ENCODE measurements around the gene OTOG.

DNA sequence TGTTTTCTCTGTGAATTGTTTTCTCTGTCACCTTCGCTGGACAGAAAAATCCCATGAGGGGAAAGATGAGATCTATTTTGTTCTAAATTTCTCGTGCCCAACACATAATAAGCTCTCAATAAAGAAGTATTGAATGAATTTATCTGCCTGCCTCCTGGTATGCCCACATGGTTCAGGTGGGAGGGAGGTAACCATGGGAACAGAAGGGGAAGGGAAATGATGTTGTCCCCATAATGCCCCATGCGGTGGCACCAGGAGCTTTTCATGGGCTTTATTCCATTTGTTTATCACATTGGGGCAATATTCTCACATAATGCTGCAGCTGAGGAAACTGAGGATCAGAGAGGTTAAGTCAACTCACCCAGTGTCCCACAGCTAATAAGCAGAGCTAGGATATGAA, 11.6 kb upstream of the OTOG start:
- TF ChIP-seq, protein P1, sequence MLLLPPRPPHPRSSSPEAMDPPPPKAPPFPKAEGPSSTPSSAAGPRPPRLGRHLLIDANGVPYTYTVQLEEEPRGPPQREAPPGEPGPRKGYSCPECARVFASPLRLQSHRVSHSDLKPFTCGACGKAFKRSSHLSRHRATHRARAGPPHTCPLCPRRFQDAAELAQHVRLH (tag by site-specific recombination; IDR thresholded peaks at IDR 0.05) = no peak
- TF ChIP-seq, protein P2, sequence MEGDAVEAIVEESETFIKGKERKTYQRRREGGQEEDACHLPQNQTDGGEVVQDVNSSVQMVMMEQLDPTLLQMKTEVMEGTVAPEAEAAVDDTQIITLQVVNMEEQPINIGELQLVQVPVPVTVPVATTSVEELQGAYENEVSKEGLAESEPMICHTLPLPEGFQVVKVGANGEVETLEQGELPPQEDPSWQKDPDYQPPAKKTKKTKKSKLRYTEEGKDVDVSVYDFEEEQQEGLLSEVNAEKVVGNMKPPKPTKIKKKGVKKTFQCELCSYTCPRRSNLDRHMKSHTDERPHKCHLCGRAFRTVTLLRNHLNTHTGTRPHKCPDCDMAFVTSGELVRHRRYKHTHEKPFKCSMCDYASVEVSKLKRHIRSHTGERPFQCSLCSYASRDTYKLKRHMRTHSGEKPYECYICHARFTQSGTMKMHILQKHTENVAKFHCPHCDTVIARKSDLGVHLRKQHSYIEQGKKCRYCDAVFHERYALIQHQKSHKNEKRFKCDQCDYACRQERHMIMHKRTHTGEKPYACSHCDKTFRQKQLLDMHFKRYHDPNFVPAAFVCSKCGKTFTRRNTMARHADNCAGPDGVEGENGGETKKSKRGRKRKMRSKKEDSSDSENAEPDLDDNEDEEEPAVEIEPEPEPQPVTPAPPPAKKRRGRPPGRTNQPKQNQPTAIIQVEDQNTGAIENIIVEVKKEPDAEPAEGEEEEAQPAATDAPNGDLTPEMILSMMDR (tag by site-specific recombination; IDR thresholded peaks at IDR 0.05) = no peak
- TF ChIP-seq, protein P3, sequence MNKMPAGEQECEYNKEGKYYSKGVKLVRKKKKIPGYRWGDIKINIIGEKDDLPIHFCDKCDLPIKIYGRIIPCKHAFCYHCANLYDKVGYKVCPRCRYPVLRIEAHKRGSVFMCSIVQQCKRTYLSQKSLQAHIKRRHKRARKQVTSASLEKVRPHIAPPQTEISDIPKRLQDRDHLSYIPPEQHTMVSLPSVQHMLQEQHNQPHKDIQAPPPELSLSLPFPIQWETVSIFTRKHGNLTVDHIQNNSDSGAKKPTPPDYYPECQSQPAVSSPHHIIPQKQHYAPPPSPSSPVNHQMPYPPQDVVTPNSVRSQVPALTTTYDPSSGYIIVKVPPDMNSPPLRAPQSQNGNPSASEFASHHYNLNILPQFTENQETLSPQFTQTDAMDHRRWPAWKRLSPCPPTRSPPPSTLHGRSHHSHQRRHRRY (tag by site-specific recombination; IDR thresholded peaks at IDR 0.05) = no peak
- TF ChIP-seq, protein P4, sequence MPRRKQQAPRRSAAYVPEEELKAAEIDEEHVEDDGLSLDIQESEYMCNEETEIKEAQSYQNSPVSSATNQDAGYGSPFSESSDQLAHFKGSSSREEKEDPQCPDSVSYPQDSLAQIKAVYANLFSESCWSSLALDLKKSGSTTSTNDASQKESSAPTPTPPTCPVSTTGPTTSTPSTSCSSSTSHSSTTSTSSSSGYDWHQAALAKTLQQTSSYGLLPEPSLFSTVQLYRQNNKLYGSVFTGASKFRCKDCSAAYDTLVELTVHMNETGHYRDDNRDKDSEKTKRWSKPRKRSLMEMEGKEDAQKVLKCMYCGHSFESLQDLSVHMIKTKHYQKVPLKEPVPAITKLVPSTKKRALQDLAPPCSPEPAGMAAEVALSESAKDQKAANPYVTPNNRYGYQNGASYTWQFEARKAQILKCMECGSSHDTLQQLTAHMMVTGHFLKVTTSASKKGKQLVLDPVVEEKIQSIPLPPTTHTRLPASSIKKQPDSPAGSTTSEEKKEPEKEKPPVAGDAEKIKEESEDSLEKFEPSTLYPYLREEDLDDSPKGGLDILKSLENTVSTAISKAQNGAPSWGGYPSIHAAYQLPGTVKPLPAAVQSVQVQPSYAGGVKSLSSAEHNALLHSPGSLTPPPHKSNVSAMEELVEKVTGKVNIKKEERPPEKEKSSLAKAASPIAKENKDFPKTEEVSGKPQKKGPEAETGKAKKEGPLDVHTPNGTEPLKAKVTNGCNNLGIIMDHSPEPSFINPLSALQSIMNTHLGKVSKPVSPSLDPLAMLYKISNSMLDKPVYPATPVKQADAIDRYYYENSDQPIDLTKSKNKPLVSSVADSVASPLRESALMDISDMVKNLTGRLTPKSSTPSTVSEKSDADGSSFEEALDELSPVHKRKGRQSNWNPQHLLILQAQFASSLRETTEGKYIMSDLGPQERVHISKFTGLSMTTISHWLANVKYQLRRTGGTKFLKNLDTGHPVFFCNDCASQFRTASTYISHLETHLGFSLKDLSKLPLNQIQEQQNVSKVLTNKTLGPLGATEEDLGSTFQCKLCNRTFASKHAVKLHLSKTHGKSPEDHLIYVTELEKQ (tag by site-specific recombination; IDR thresholded peaks at IDR 0.05; ENCODE audit: borderline replicate concordance) = no peak
- TF ChIP-seq ZNF610 (tag by site-specific recombination; IDR thresholded peaks at IDR 0.05; ENCODE audit: borderline replicate concordance) (no peak), EGR2 (tag by site-specific recombination; IDR thresholded peaks at IDR 0.05; ENCODE audit: low read depth) (no peak), ZNF416 (tag by site-specific recombination; IDR thresholded peaks at IDR 0.05) (no peak), ZNF558 (tag by site-specific recombination; IDR thresholded peaks at IDR 0.05) (no peak), ZNF274 (IDR thresholded peaks at IDR 0.05; ENCODE audit: low read length) (no peak), ZNF274 (tag by site-specific recombination; IDR thresholded peaks at IDR 0.05; ENCODE audit: borderline replicate concordance) (no peak)
- TF ChIP-seq, protein P5, sequence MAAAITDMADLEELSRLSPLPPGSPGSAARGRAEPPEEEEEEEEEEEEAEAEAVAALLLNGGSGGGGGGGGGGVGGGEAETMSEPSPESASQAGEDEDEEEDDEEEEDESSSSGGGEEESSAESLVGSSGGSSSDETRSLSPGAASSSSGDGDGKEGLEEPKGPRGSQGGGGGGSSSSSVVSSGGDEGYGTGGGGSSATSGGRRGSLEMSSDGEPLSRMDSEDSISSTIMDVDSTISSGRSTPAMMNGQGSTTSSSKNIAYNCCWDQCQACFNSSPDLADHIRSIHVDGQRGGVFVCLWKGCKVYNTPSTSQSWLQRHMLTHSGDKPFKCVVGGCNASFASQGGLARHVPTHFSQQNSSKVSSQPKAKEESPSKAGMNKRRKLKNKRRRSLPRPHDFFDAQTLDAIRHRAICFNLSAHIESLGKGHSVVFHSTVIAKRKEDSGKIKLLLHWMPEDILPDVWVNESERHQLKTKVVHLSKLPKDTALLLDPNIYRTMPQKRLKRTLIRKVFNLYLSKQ (tag by site-specific recombination; IDR thresholded peaks at IDR 0.05; ENCODE audit: borderline replicate concordance) = no peak
- TF ChIP-seq, protein P6, sequence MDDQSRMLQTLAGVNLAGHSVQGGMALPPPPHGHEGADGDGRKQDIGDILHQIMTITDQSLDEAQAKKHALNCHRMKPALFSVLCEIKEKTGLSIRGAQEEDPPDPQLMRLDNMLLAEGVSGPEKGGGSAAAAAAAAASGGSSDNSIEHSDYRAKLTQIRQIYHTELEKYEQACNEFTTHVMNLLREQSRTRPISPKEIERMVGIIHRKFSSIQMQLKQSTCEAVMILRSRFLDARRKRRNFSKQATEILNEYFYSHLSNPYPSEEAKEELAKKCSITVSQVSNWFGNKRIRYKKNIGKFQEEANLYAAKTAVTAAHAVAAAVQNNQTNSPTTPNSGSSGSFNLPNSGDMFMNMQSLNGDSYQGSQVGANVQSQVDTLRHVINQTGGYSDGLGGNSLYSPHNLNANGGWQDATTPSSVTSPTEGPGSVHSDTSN (CRISPR knock-in tag; IDR thresholded peaks at IDR 0.05) = no peak
- TF ChIP-seq, protein P7, sequence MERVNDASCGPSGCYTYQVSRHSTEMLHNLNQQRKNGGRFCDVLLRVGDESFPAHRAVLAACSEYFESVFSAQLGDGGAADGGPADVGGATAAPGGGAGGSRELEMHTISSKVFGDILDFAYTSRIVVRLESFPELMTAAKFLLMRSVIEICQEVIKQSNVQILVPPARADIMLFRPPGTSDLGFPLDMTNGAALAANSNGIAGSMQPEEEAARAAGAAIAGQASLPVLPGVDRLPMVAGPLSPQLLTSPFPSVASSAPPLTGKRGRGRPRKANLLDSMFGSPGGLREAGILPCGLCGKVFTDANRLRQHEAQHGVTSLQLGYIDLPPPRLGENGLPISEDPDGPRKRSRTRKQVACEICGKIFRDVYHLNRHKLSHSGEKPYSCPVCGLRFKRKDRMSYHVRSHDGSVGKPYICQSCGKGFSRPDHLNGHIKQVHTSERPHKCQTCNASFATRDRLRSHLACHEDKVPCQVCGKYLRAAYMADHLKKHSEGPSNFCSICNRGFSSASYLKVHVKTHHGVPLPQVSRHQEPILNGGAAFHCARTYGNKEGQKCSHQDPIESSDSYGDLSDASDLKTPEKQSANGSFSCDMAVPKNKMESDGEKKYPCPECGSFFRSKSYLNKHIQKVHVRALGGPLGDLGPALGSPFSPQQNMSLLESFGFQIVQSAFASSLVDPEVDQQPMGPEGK (tag by site-specific recombination; IDR thresholded peaks at IDR 0.05) = no peak

All from HEK293 (cell line).